K562 (cell line): ENCODE results near the gene DNASE1L1. TPM values are rescaled to one million over a fixed set of nuclear protein-coding genes. Genes with fewer than 3 reads are reported as not detected.

Experiments used
- ATAC-seq: fragments of 200-7000 bp; cut with Tn5 transposase; 3 replicates; pipeline ENCODE4 v1.9.1; 2020; ENCODE audit warnings: moderate library complexity
- BruUV-seq: library from RNA; stranded (reverse); fragments of 400-500 nt; replicated peaks from 2 replicates; lab custom pipeline; 2021; lab: Mats Ljungman, UMichigan
- CTCF ChIA-PET: fragments of 300-600 bp; formaldehyde crosslinking; extraction: SDS; loops from one replicate; lab custom pipeline; 2021; ENCODE audit warnings: low intra/inter-chr PET ratio; lab: Yijun Ruan, JAX
- POLR2A ChIA-PET: fragments of 300-600, 350-650 bp; sonication (Branson Sonifier 250); formaldehyde crosslinking; extraction: SDS; loops from one replicate; lab custom pipeline; 2021; ENCODE audit warnings: antibody characterized with exemption, inconsistent platforms; lab: Yijun Ruan, JAX
- DNase-seq, 4 experiments: peaks; one replicate each; pipeline versions ENCODE4 v3.0.0 to v3.0.0-alpha.2; 2011 to 2018; ENCODE audit warnings: low spot score in 3 of 4, mixed read lengths in 3 of 4; ENCODE audit errors: extremely low read depth in 1 of 4
- FAIRE-seq: peaks from 2 replicates; lab custom pipeline; 2011; peaks lifted over from hg19 to GRCh38; lab: Jason Lieb, UNC
- H2AFZ ChIP-seq: 2 replicates; pipeline ENCODE4 v1.6.0; 2011; ENCODE audit warnings: low read depth, low read length, control low read depth, inconsistent platforms
- H3K27ac ChIP-seq: fragments of 200-600 bp; 3 replicates; pipeline ENCODE4 v1.8.0; 2011; ENCODE audit warnings: low read depth, mild to moderate bottlenecking, control low read depth, inconsistent platforms, low read length, moderate library complexity, mixed read lengths; ENCODE audit errors: extremely low read depth
- H3K27me3 ChIP-seq, 2 experiments: fragments of 300-600 bp in 1 of 2; 2 replicates in 1 of 2; 3 replicates in 1 of 2; pipeline versions ENCODE4 v1.6.0 to v1.8.0; 2011; ENCODE audit warnings: inconsistent platforms in 2 of 2, low read length in 2 of 2, mild to moderate bottlenecking in 1 of 2, mixed read lengths in 1 of 2, moderate library complexity in 1 of 2; ENCODE audit not compliant: control insufficient read depth in 2 of 2, insufficient read depth in 2 of 2
- H3K36me3 ChIP-seq: fragments of 300-600 bp; 3 replicates; pipeline ENCODE4 v1.8.0; 2011; ENCODE audit warnings: mild to moderate bottlenecking, low read length, inconsistent platforms; ENCODE audit not compliant: control insufficient read depth, insufficient read depth
- H3K4me1 ChIP-seq, 2 experiments: fragments of 200-600 bp in 1 of 2; replicated peaks in 1 of 2; 2 replicates in 1 of 2; 3 replicates in 1 of 2; pipeline versions ENCODE4 v1.5.1 to v1.8.0; 2011; ENCODE audit warnings: inconsistent platforms in 2 of 2, low read length in 2 of 2, mild to moderate bottlenecking in 1 of 2, mixed read lengths in 1 of 2, moderate library complexity in 1 of 2; ENCODE audit not compliant: control insufficient read depth in 2 of 2, insufficient read depth in 2 of 2
- H3K4me2 ChIP-seq: 2 replicates; pipeline ENCODE4 v1.6.1; 2011; ENCODE audit warnings: low read length, control low read depth, inconsistent platforms, mixed read lengths; ENCODE audit not compliant: insufficient read depth
- H3K4me3 ChIP-seq: fragments of 200-600 bp; sonication (generic), shearing (Covaris generic); 2 replicates; pipeline ENCODE4 v1.5.1; 2016; ENCODE audit warnings: control low read depth, inconsistent platforms
- H3K79me2 ChIP-seq: fragments of 200-600 bp; 3 replicates; pipeline ENCODE4 v1.8.0; 2011; ENCODE audit warnings: low read length, inconsistent platforms; ENCODE audit not compliant: control insufficient read depth, insufficient read depth
- H3K9ac ChIP-seq, 2 experiments: 2 replicates each; pipeline versions ENCODE4 v1.6.0 to v1.6.1; 2011; ENCODE audit warnings: low read depth in 2 of 2, low read length in 2 of 2, control low read depth in 1 of 2, inconsistent platforms in 1 of 2, mild to moderate bottlenecking in 1 of 2, mixed read lengths in 1 of 2; ENCODE audit not compliant: insufficient read depth in 1 of 2
- H3K9me1 ChIP-seq: one replicate; pipeline ENCODE4 v1.6.0; 2011; ENCODE audit warnings: inconsistent platforms, mild to moderate bottlenecking, low read length, moderate library complexity; ENCODE audit not compliant: control insufficient read depth, insufficient read depth
- H3K9me3 ChIP-seq: replicated peaks from 2 replicates; pipeline ENCODE4 v1.5.1; 2011; ENCODE audit warnings: low read depth, low read length, inconsistent platforms; ENCODE audit not compliant: control insufficient read depth, insufficient read depth
- H4K20me1 ChIP-seq: replicated peaks from 2 replicates; pipeline ENCODE4 v1.6.1; 2011; ENCODE audit warnings: low read length, inconsistent platforms, mixed read lengths; ENCODE audit not compliant: control insufficient read depth, insufficient read depth
- CBFA2T2 ChIP-seq: fragments of 450-650 bp; conservative IDR thresholded peaks from 2 replicates; pipeline ENCODE4 v1.6.1; 2017; ENCODE audit warnings: mild to moderate bottlenecking
- CREM ChIP-seq: IDR thresholded peaks from 2 replicates; pipeline ENCODE4 v1.6.1; 2014; ENCODE audit warnings: antibody characterized with exemption, low read depth
- ETV5 ChIP-seq: sonication (generic); formaldehyde crosslinking; IDR thresholded peaks from 2 replicates; pipeline ENCODE4 v1.4.0; 2020; ENCODE audit warnings: low read depth, mild to moderate bottlenecking, missing genetic modification reagents
- TCFL5 ChIP-seq: fragments of 250-450 bp; sonication (Bioruptor Pico); conservative IDR thresholded peaks from 2 replicates; pipeline ENCODE4 v1.6.1; 2021; ENCODE audit warnings: mild to moderate bottlenecking, moderate library complexity, matching md5 sums
- WGBS: fragments of 100-300 bp; shearing (Covaris generic); methylation state at CpG from one replicate; pipeline ENCODE4 v1.1.6; 2016; ENCODE audit warnings: low coverage, mixed read lengths; ENCODE audit not compliant: insufficient coverage; ENCODE audit errors: missing lambda C conversion rate; 5-methylcytosine and 5-hydroxymethylcytosine counted together
- in situ Hi-C: fragments of 300-500 bp; cut with MboI; formaldehyde crosslinking; loops from 4 replicates; pipeline ENCODE4 v1.15.0; 2018; ENCODE audit warnings: inconsistent platforms, mixed read lengths
- intact Hi-C: fragments of 100-400 bp; cut with micrococcal nuclease; formaldehyde crosslinking; loops from 2 replicates; pipeline ENCODE4 v1.14.2; 2022
- polyA plus RNA-seq, 8 experiments: library from polyadenylated mRNA; depleted of rRNA in 4 of 8; stranded (reverse) in 5 of 8; unstranded in 3 of 8; fragments of >200 nt; fragmentation: Nextera tagmentation in 2 of 8; fragmentation: Illumina TruSeq in 1 of 8; extraction: Ambion mirVana in 2 of 8; extraction: Trizol in 1 of 8; gene quantifications; 2 replicates each; pipeline versions ENCODE4 v1.2.1 to v1.2.3, GENCODE V29; 2011 to 2014; ENCODE audit warnings: inconsistent platforms in 1 of 8, missing spikeins in 1 of 8
- total RNA-seq, 7 experiments: library from RNA; depleted of rRNA in 6 of 7; stranded (reverse); fragments of >200 nt in 6 of 7; fragmentation: Illumina TruSeq in 2 of 7; extraction: Trizol in 2 of 7; gene quantifications; 2 replicates each; pipeline versions ENCODE4 v1.2.1 to v1.2.3, GENCODE V29; 2011 to 2021; ENCODE audit warnings: low replicate concordance in 1 of 7

The DNASE1L1 gene
- total and polyA plus RNA-seq, 9 of the 15 experiments (the other 6 are each of a cell fraction or from before 2014, with no cell fraction given): 0.73 to 12.6 (median 7.9) TPM

- no peak for ATAC-seq
- WGBS: 82% methylated on average over 14 of the region's 21 CpGs
- peaks cover 59% of the 10 kb centered on the region; the same call in 2 of the 3 replicates for H3K36me3 ChIP-seq
- in situ Hi-C loops (no loop called here), intact Hi-C loops (no loop called here)
- BruUV-seq: TSS peak; percentile 25
- H3K4me3 ChIP-seq: no peak overlapping the region
- peaks cover 11 to 53% of the 10 kb centered on the region in 2 experiments; a peak in 4 of 5 replicates for H3K4me1 ChIP-seq
- no peak overlapping the region for H2AFZ ChIP-seq
- H4K20me1 ChIP-seq: peaks cover 5% of the 10 kb centered on the region; the same call in 1 of the 2 replicates
- H3K27me3 ChIP-seq: no peaks in the 10 kb centered on the region
- H3K9me1 ChIP-seq: peaks cover 3% of the 10 kb centered on the region
- ChIA-PET CTCF (no interaction called here), POLR2A (interaction anchor here (0.8 to 1.6 kb wide), 2 partner anchors 10 to 41 kb away, joined by 5 to 6 read pairs; no protein-coding TSS in a partner anchor)
- peaks cover 38% of the 10 kb centered on the region for H3K79me2 ChIP-seq
- DNase-seq: no peak
- H3K9ac ChIP-seq: no peak overlapping the region; a peak in 1 of 4 replicates
- TF ChIP-seq CREM (no peak), ETV5 (CRISPR knock-in tag) (no peak)
- TF ChIP-seq, all 486 proteins: peak for 0
- Histone ChIP-seq H3K4me2 (no peak overlapping the region), H3K9me3 (no peaks in the 10 kb centered on the region), H3K27ac (no peak overlapping the region)
- FAIRE-seq: no peak
These were observed 33.1 kb upstream of the DNASE1L1 start for GRCh38 chrX:154441984-154442707.

GRCh38 chrX:154441564-154441963 is 32.5 kb upstream of the DNASE1L1 start:
- Histone ChIP-seq H3K9ac (no peak overlapping the region; a peak in 1 of 4 replicates), H3K4me3 (no peak overlapping the region), H3K27ac (no peak overlapping the region), H4K20me1 (peaks cover 5% of the 10 kb centered on the region; the same call in 1 of the 2 replicates), H3K9me1 (peaks cover 3% of the 10 kb centered on the region), H3K4me2 (no peak overlapping the region), H3K4me1 (peaks cover 11 to 55% of the 10 kb centered on the region in 2 experiments; a peak in 4 of 5 replicates), H3K36me3 (peaks cover 53% of the 10 kb centered on the region; the same call in 2 of the 3 replicates), H3K9me3 (no peaks in the 10 kb centered on the region), H2AFZ (no peak overlapping the region), H3K27me3 (no peaks in the 10 kb centered on the region), H3K79me2 (peaks cover 40% of the 10 kb centered on the region)
- DNase-seq (no peak), FAIRE-seq (no peak), ATAC-seq (no peak)
- TF ChIP-seq CBFA2T2 (no peak), TCFL5 (CRISPR knock-in tag) (no peak)
- 89% methylated on average over 8 of the region's 11 CpGs for WGBS
- POLR2A ChIA-PET: interaction anchor here (0.6 to 1.6 kb wide), 4 partner anchors 11 to 706 kb away, joined by 3 to 6 read pairs (median 4); no protein-coding TSS in a partner anchor
- CTCF ChIA-PET: no interaction called here
- BruUV-seq: no TSS peak
- intact Hi-C loops: no loop called here
- in situ Hi-C loops: no loop called here
